IPS DF 4.7 (cell line): Measurements from ENCODE around the gene TROAP.
"Not testable (repeated sequence)": the region's sequence is repeated elsewhere in the genome, so short reads cannot be mapped to it uniquely, and the experiment has no call there.

Experiments used
- DNase-seq: peaks from one replicate; pipeline ENCODE4 v3.0.0-alpha.2; 2013; ENCODE audit warnings: low spot score; ENCODE audit errors: extremely low read depth

TROAP gene

GRCh38 chr12:49294086-49294803 lies 28.8 kb upstream of the TROAP start:
- DNase-seq, result no peak

- DNase-seq, result no peak
Observed at GRCh38 chr12:49294804-49295081, 28.3 kb upstream of the TROAP start.

- DNase-seq, result no peak
Observed at GRCh38 chr12:49295082-49295936, 27.7 kb upstream of the TROAP start, which contains the start of gene PRPH. Gene PRPH (plus strand): TSS chr12:49295147. CDS start chr12:49295201, 54 bp downstream.

GRCh38 chr12:49296034-49296835 lies 26.8 kb upstream of the TROAP start:
- DNase-seq, result no peak

- DNase-seq, result no peak
Observed at GRCh38 chr12:49296836-49297694, 26.0 kb upstream of the TROAP start.

- no peak for DNase-seq
Observed at GRCh38 chr12:49297695-49298060, 25.4 kb upstream of the TROAP start.

- DNase-seq, result no peak
Observed at GRCh38 chr12:49298160-49298559, 24.9 kb upstream of the TROAP start.

GRCh38 chr12:49301760-49302159 lies 21.3 kb upstream of the TROAP start:
- DNase-seq, result no peak

GRCh38 chr12:49304161-49304560 lies 18.9 kb upstream of the TROAP start:
- no peak for DNase-seq

- DNase-seq, result no peak
Observed at GRCh38 chr12:49305762-49306510, 17.1 kb upstream of the TROAP start.

- no peak for DNase-seq
Observed at GRCh38 chr12:49309386-49309785, 13.7 kb upstream of the TROAP start.

GRCh38 chr12:49310451-49311000 lies 12.5 kb upstream of the TROAP start:
- DNase-seq, result not testable (repeated sequence)

GRCh38 chr12:49314811-49315210 lies 8.2 kb upstream of the TROAP start:
- DNase-seq, result no peak

- DNase-seq, result not testable (repeated sequence)
Observed at GRCh38 chr12:49317118-49317517, 5.9 kb upstream of the TROAP start.

- DNase-seq, result not testable (repeated sequence)
Observed at GRCh38 chr12:49320411-49321103, 2.5 kb upstream of the TROAP start.

GRCh38 chr12:49322367-49322707 lies 718 bp upstream of the TROAP start:
- DNase-seq, result no peak

- DNase-seq, result no peak
Observed at GRCh38 chr12:49323524-49324097, 556 bp downstream of the TROAP start.

- DNase-seq, result no peak
Observed at GRCh38 chr12:49325606-49326005, 2.6 kb downstream of the TROAP start.

GRCh38 chr12:49327368-49327767 lies 4.3 kb downstream of the TROAP start:
- no peak for DNase-seq
